ENCODE data around the gene SLC4A4.

Gene SLC4A4

DNA sequence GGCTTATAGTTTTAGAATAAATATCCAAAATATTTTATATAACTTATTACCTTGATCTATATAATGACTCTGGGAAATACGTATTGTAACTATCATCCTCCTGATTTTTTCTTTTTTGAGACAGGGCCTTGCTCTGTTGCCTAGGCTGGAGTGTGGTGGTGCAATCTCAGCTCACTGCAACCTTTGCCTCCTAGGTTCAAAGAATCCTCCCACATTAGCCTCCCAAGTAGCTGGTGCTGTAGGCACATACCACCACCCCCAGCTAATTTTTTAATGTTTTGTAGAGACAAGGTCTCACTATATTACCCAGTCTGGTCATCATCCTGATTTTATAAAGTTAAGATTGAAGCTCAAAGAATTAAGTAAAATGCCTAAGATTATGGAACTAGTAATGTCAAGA lies 193.6 kb downstream of the SLC4A4 start:
- in situ Hi-C loops (cut with MboI; ENCODE audit: low sequenced_read_pairs): no loop called here

DNA sequence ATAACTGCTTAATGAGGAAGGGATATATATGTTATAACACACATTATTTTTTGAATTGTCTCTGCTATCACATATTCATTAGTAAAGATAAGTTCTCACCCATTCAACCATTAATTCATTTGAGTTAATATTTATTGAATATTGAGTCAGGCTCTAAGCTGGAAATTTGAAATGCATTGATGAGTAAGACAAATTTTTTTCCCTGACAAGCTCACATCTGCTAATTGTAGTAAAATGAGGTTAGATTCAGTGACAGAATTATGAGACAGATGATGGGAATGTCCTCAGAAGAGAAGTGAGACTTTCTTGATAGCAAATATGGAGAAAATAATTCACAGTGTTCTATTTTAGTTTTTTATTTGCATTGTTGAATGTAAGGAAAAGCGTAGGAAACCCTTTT lies 194.3 kb downstream of the SLC4A4 start:
- in situ Hi-C loops (cut with MboI; ENCODE audit: low sequenced_read_pairs): no loop called here

DNA sequence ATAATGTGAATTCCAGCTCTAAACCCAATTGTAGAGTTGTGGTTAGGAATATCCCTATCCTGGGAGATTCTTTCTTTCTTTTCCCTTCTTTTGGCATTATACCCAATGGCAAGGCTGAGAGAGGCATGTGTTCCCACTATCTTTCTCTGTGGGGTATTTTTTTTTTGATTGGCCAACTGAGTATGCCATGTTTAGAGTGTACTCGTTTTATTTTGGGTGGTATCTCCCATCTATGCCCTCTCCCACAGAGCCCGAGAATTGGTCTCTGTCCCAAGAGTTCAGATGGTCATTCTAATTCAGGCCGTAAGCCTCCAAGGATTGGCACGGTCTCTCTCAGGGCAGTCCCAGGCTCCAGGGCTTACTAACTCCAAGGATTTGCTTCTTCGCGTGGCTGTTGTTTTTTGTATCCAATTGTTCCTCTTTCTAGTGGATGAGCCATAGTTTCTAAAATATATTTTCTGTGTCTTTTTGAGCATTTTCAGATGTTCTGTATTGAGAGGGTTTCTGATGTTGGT lies 198.8 kb downstream of the SLC4A4 start:
- in situ Hi-C loops (cut with MboI; ENCODE audit: low sequenced_read_pairs): no loop called here

DNA sequence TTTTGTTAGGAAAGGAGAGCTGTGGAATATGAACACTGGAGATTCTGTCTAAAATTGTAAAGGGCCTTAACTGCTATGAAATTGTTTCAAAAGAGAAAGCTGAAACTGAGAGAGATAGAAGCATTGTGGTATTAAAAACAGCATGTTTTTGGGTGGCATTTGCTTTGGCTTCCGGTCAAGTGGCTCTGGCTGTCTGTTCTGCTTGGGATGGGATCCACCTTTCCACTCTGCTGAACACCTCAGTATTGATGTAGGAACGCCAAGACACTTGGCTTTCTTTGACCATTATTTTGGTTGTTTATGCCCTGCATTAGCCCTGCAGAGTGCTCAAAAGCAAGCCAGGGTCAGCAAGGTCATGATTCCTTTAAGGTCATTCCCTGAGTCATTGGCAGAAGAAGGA lies 199.7 kb downstream of the SLC4A4 start:
- in situ Hi-C loops (cut with MboI; ENCODE audit: low sequenced_read_pairs): no loop called here

DNA sequence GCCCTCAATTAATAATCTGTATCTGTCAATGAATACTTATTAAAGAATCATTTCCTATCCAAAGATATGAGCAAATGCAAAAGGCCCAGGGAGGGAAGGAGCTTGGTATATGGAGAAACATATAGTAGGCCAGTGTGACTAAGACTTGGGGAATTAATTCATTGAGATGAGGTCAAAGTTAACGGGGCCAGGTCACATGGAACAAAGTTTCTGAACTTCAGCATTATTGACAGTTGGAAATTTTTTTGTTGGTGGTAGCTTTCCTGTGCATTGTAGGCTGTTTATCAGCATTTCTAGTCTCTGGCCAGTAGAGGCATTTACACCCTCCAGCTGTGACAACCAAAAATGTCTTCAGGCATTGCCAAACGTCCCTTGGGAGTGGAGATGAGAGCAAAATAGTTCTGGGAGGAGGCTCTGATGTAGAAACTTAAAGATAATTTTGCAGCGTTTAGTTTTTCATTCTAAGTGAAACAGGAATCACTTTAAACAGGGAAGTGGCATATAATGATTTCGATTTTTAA lies 202.0 kb downstream of the SLC4A4 start:
- in situ Hi-C loops (cut with MboI; ENCODE audit: low sequenced_read_pairs): no loop called here

DNA sequence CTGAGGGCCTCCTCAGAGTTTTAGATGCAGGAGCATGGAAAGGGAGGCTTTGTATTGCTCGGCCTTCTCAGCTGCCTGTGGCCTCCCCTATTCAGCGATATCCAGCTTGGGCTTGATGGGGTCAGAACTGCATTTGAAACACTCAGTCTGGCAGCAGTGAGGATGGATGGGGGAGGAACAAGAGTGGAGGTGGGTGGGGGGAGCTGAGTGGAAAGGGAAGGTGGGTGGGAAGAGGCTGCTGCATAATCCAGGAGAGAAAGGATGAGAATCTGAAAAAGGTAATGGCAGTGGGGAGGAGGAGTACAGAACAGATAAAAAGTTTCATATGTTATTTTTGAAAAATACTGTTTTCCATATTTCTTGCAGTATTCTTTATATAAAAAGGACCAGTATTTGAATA lies 202.7 kb downstream of the SLC4A4 start:
- in situ Hi-C loops (cut with MboI; ENCODE audit: low sequenced_read_pairs): no loop called here

DNA sequence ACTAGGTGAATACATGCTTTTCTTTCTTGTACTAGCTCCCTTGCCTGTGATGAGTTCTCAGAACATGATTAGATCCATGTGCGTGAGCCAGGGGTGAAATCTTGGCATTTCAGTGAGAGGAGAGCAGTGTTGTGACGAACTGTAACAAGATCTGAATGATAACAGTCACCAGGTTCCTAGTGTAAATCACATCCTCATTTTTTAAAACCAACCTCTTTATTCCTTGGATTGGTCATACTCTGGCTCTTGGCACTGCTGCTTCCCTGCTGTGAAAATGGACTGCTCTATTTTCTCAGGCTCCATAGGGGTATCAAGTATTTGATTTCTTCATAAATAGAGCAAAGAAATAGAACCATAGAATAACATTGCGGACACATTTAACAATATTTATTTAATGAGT lies 206.3 kb downstream of the SLC4A4 start:
- in situ Hi-C loops (cut with MboI; ENCODE audit: low sequenced_read_pairs): no loop called here

DNA sequence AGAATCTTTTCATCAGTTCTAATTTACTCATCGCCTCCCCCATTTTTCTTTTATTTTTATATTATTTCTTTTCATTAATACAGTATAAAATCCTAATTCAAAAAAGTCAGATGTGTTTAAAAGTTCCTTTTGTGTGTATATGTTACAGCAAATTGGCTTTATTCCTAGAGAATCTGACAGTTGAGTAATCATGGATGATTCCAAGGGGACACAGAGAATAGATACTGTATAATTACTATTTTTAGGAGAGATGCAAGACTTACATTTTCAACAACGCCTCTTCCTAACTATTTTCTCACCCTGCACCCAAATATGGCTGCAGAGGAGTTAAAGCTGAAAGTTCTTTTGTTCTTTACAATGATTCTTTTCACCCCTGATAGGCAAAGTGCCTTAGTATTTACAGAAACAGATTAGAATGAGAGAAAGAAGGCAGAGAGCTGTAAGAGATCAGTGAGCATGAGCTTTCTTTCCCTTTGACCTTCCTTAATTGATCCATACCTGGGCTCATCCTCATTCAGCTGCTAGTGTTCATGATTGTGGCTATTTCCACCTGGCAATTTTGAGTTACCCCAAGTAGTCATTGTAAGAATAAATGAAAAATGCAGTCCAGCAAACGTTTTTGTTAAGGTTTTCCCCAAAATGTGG lies 210.8 kb downstream of the SLC4A4 start:
- in situ Hi-C loops (cut with MboI; ENCODE audit: low sequenced_read_pairs): no loop called here

DNA sequence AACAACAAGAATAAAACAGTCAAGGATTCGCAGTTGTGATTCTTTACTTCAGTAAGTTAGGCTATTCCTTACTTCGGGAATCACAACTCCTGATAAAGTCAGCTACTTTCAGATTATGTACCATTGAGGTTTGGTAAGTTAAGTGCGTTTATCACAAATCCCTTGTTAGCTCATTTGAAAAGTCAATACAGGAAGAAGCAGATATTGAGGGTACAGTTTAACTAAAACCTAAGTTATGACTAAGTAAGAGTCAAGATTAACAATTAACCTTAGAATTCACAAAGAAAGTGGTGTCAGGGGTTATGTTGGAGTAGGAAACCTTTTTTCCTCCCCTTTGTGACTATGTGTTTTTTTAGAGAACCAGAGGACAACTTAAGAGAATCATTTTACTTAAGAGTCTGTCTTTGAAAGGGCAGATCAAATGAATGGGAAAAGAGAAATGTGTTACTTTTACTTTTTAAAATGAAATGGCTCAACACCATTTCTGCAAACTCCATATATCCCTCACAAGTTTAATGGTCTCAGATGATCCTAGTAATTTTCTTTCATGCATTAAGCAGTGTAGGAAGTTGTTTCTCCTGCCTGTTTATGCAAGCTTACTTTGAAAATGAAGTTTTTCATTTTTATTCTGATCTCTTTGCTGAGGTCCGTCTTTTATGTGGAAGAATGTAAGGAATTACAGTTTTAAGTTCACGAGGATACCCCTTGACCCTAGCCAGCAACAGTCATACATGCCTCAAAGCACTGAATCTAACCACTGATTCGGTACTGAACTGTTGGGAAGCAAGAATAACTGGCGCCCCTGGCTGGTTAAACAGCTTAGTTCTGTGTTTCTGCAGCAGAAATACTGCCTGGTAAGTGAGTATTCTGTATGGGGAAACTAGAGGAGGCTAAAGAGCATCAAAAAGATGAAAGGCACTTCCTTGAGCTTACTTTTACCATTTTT lies 211.7 kb downstream of the SLC4A4 start:
- in situ Hi-C loops (cut with MboI; ENCODE audit: low sequenced_read_pairs): no loop called here

DNA sequence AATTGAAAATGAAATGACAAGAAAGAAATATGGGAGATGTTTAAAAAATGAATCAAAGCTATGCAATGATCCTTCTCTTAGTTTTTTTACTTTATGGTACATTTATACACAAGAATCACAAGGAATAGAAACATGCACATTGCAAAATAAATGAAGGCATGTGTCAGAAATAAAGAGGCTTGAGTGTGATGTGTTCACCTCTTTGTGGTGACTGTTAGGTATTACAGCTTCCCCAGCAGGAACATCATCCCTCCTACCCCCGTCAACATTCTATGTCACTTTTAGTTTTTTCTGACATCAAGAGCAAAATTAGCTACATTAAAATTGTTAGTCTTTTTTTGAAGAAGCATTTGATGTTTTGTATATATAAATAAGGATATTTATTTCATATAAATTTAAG lies 214.8 kb downstream of the SLC4A4 start:
- in situ Hi-C loops (cut with MboI; ENCODE audit: low sequenced_read_pairs): no loop called here

DNA sequence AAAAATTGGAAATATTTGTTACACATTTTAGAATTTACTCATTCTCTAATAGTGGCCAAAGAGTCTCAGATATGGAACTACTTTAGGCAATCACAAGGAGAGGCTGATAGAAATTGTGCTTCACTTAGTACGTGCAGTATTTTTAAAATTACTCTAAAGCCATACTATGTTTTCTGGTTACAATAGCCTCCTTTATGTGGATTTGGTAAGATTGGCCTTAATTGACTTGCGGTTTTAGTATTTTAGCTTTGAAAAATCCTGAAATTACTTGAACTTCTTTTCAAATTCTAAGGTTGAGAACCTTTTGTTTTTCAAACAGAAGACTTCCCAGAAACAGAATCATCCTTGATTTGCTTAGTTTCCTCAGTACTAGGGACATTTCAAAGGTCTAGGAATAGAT lies 215.2 kb downstream of the SLC4A4 start:
- in situ Hi-C loops (cut with MboI; ENCODE audit: low sequenced_read_pairs): no loop called here

DNA sequence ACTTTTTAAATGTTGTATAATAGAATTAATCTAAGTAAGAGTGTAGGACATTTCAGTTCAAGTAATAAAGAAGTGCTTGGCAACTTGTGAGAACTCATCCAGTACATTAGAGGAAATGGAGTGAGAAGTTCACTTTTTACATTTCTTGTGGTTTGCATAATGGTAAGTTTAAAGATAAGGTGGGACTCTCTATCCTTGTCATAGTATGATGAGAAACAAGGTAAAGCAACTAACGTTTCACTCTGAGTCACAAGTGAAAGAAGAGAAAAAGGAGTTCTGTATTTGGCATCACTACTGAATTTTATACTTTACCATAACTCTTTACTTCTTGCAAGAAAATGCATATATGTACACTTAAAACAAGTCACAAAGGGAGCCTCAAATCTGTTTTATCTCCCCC lies 219.4 kb downstream of the SLC4A4 start:
- in situ Hi-C loops (cut with MboI; ENCODE audit: low sequenced_read_pairs): no loop called here

DNA sequence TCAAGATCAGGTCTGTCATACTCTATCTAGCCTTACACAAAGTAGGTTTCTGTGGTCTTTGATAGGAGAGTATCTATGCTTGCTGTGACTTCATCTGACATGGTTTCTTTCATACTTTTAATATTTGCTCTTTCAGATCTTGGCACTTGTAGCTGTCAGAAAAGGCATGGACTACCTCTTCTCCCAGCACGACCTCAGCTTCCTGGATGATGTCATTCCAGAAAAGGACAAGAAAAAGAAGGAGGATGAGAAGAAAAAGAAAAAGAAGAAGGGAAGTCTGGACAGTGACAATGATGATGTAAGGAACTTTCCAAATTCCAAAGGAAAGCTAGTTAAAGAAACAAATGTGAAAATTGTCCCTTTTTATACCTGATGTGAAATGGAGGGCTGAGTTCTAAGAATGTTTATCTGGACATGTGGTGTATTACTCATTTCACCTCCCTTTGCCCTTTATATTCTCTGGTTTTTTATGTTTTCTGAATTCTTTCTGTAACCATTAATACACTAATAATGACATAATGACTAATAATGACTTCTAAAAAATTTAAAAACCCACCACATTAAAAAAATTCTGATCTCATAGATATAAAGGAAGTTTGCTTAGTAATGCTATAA lies 221.2 kb downstream of the SLC4A4 start:
- in situ Hi-C loops (cut with MboI; ENCODE audit: low sequenced_read_pairs): no loop called here

DNA sequence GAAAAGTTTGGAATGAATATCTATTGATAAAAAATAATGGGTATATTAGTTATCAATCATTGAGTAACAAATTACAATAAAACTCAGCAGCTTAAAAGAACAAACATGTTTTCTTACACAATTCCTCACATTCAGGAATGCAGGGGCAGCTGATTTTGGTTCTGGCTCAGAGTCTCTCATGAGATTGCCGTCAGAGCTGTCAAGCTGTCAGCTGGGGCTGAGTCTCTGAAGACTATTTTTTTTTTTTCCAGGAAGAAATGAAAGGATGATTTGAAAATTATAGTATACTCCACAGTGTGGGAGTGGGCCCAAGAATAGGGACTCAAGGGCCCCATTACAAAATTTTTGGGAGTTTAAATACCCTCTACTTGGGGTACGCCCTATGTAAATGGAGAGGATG lies 226.0 kb downstream of the SLC4A4 start:
- in situ Hi-C loops (cut with MboI; ENCODE audit: low sequenced_read_pairs): no loop called here

DNA sequence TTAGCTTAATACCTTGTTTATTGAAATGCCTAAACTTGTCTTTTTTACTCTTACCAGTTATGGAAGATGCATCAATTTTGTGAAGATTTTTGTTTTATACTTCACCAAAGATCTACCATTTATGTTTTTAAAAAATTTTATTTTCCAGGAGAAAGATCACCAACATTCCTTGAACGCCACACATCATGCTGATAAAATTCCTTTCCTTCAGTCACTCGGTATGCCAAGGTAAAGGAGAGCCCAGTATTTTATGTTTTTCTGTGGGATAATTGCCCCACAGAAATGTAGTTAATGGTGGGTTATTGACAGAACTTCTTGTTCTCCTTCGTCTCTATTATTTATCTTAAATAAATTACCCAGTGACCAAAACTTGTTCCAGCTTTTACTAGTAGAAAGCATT lies 228.0 kb downstream of the SLC4A4 start:
- in situ Hi-C loops (cut with MboI; ENCODE audit: low sequenced_read_pairs): no loop called here

DNA sequence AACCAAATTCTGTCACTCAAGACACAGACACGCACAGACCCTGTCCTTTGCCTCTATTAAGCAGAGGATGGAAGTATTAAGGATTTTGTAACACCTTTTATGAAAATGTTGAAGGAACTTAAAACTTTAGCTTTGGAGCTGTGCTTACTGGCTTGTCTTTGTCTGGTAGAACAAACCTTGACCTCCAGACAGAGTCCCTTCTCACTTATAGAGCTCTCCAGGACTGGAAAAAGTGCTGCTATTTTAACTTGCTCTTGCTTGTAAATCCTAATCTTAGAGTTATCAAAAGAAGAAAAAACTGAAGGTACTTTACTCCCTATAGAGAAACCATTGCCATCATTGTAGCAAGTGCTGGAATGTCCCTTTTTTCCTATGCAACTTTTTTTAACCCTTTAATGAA lies 229.3 kb downstream of the SLC4A4 start:
- in situ Hi-C loops (cut with MboI; ENCODE audit: low sequenced_read_pairs): no loop called here

DNA sequence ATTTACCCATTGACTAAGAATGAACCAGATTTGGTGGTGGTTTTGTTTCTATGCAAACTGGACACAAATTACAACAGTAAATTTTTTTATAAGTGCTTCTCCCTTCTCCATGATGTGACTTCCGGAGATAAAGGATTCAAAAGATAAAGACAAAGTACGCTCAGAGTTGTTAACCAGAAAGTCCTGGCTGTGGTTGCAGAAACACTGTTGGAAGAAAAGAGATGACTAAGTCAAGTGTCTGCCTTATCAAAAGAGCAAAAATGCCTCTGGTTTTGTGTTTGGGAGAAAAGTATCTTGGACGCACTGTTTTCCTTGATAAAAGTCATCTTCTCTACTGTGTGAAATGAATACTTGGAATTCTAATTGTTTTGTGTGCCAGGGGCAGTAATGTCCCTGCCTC lies 231.7 kb downstream of the SLC4A4 start:
- in situ Hi-C loops (cut with MboI; ENCODE audit: low sequenced_read_pairs): no loop called here

DNA sequence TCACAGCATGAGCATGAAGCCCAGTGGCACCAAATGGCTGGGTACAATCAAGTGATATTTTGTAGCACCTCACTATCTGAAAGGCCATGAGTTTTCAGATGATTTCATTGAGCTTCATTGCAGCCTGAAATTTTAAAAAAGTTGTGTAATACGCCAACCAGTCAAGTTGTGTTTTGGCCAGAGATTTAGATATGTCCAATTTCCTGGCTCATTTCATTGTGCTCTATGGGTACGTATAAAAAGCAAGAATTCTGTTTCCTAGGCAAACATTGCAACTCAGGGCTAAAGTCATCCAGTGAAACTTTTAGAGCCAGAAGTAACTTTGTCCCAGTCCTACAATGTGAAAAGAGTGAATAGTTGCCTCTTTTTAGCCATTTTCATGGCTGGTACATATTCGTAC lies 232.5 kb downstream of the SLC4A4 start:
- in situ Hi-C loops (cut with MboI; ENCODE audit: low sequenced_read_pairs): no loop called here

DNA sequence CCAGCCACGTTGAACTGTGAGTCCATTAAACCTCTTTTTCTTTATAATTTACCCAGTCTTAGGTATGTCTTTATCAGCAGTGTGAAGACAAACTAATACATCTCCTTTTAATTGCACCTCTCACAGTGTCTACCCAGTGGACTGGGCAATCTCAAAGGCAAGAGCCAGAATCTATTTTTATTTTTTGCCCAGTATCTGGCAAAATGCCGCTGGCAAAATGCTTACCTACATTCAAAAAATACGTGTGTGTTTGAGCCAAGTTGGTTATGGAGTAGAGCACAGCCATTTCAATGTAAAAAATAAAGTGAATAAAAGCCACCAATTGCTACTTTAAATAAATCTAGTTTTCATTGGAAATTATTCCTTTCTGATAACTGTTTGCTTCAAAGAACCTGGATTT lies 245.2 kb downstream of the SLC4A4 start:
- in situ Hi-C loops (cut with MboI; ENCODE audit: low sequenced_read_pairs): no loop called here

DNA sequence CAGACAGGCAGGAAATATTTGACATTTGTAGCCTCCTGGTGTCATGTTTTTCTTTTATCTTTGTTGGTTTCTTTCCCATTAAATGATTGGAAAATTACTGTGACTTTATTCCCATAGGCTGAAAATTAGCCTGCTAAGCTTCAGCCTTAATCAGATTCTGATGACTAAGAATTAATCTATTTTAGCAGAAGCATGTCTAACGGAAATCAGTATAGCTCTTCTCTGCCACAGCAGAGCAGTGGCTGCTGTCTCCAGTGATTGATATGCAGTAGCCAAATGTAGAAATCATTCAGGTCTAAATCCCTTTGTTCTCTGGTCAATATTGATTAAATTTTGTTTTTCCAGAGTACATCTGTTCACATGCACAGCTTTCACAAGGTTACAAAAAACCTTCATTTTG lies 245.8 kb downstream of the SLC4A4 start:
- in situ Hi-C loops (cut with MboI; ENCODE audit: low sequenced_read_pairs): no loop called here

DNA sequence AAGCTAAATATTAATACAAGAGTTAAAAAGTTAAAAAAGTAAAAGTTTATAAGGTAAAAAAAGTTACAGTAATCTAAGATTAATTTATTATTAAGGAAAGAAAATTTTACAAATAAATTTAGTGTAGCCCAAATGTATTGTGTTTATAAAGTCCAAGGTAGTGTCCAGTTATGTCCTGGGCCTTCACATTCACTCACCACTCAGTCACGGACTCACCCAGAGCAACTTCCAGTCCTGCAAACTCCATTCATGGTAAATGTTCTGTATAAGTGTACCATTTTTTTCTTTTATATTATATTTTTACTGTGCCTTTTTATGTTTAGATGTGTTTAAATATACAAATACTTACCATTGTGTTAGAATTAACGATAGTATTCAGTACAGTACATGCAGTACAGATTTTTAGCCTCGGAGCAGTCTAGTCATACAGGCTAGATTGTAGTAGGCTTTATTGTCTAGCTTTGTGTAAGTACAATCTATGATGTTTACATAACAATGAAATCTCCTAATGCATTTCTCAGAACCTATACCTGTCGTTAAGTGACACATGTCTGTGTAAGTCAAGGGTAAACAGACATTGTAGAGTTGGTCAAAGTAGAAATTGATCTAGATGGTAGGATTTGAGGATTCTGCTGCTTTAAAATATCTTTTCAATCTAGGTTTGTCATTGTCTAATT lies 247.4 kb downstream of the SLC4A4 start:
- in situ Hi-C loops (cut with MboI; ENCODE audit: low sequenced_read_pairs): no loop called here
